GM23248 (cell line): ENCODE results near the gene ZSCAN30.

ENCODE experiments used
- EZH2 ChIP-seq: fragments of 200-600 bp; sonication (generic); IDR thresholded peaks from 2 replicates; pipeline ENCODE4 v1.6.1; 2018; ENCODE audit warnings: antibody characterized with exemption, mild to moderate bottlenecking; ENCODE audit not compliant: insufficient read depth, poor library complexity, severe bottlenecking
- EZH2phosphoT487 ChIP-seq: fragments of 200-600 bp; sonication (generic); IDR thresholded peaks from 2 replicates; pipeline ENCODE4 v1.6.1; 2018; ENCODE audit warnings: antibody characterized with exemption, moderate library complexity, mild to moderate bottlenecking, low read depth; ENCODE audit not compliant: insufficient read depth

DNA sequence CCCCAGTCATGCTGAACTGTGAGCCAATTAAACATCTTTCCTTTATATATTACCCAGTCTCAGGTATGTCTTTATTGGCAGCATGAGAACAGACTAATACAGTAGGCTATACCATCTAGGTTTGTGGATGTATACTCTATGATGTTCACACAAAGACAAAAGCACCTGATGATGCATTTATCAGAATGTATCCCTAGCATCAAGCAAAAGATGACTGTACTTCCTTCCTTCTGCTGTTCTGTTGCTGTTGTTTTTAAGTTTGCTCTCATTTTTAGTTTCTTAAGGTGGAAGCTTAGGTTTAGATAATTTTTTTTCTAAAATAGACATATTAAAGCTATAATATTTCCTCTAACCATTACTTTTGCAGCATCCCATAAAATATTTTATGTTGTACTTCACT lies 12.4 kb downstream of the ZSCAN30 start:
- no peak for TF ChIP-seq EZH2
- no peak for TF ChIP-seq EZH2phosphoT487
